ENCODE results near the gene MAPK1. TPM values are rescaled to one million over a fixed set of nuclear protein-coding genes. Genes with fewer than 3 reads are reported as not detected.
"Not testable (repeated sequence)": the region's sequence is repeated elsewhere in the genome, so short reads cannot be mapped to it uniquely, and the experiment has no call there.

MAPK1 gene
- polyA plus RNA-seq, 1 experiment, result 154 TPM

DNA sequence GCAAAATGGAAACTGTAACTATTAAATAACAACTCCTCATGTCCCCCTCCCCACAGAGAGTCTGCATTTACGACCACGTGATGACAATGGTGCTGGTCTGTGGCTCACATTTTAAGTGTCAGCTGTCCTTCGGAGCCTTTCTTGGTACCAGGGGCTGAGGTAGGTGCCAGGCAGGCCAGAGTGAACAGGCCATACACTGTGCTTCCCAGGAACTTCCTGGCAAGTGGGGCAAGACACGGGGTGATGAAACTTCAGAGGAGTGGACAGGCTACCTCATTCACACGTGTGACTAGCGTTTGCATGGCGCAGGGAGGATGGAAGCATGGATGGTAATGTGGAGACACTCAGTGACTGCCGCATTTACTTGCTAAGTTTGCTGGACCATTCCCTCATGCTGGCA, 121.5 kb downstream of the MAPK1 start:
- no peak for DNase-seq (ENCODE audit: low read depth, low spot score)
- POLR2A ChIA-PET, result no interaction called here
- TF ChIP-seq, protein P1, sequence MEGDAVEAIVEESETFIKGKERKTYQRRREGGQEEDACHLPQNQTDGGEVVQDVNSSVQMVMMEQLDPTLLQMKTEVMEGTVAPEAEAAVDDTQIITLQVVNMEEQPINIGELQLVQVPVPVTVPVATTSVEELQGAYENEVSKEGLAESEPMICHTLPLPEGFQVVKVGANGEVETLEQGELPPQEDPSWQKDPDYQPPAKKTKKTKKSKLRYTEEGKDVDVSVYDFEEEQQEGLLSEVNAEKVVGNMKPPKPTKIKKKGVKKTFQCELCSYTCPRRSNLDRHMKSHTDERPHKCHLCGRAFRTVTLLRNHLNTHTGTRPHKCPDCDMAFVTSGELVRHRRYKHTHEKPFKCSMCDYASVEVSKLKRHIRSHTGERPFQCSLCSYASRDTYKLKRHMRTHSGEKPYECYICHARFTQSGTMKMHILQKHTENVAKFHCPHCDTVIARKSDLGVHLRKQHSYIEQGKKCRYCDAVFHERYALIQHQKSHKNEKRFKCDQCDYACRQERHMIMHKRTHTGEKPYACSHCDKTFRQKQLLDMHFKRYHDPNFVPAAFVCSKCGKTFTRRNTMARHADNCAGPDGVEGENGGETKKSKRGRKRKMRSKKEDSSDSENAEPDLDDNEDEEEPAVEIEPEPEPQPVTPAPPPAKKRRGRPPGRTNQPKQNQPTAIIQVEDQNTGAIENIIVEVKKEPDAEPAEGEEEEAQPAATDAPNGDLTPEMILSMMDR (IDR thresholded peaks at IDR 0.05; ENCODE audit: low read depth, low read length), result no peak
- Histone ChIP-seq H3K4me3 (ENCODE audit: low read depth, low read length) (no peak overlapping the region), H3K27ac (ENCODE audit: low read depth, low read length) (no peak overlapping the region), H3K27me3 (ENCODE audit: control insufficient read depth, insufficient read depth, low read length) (no peaks in the 10 kb centered on the region), H3K9me3 (ENCODE audit: control insufficient read depth, insufficient read depth, low read length) (no peaks in the 10 kb centered on the region)
- CTCF ChIA-PET, result no interaction called here

DNA sequence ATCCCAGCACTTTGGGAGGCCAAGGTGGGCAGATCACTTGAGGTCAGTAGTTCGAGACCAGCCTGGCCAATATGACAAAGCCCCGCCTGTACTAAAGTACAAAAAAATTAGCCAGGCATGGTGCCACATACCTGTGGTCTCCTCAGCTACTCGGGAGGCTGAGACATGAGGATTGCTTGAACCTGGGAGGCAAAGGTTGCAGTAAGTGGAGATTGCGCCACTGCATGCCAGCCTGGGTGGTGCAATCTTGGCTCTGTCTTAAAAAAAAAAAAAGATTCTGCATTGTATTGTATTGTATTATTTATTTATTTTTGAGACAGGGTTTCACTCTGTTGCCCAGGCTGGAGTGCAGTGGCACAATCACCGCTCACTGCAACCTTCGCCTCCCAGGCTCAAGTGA, 122.5 kb downstream of the MAPK1 start:
- H3K9me3 ChIP-seq (ENCODE audit: control insufficient read depth, insufficient read depth, low read length); DNase-seq (ENCODE audit: low read depth, low spot score); H3K27me3 ChIP-seq (ENCODE audit: control insufficient read depth, insufficient read depth, low read length); H3K27ac ChIP-seq (ENCODE audit: low read depth, low read length); H3K4me3 ChIP-seq (ENCODE audit: low read depth, low read length); CTCF ChIA-PET: not testable (repeated sequence)
- POLR2A ChIA-PET, result interaction anchor here (0.7 to 1.5 kb wide), 2 partner anchors 13 to 16 kb away, joined by 5 to 6 read pairs; no protein-coding TSS in a partner anchor

DNA sequence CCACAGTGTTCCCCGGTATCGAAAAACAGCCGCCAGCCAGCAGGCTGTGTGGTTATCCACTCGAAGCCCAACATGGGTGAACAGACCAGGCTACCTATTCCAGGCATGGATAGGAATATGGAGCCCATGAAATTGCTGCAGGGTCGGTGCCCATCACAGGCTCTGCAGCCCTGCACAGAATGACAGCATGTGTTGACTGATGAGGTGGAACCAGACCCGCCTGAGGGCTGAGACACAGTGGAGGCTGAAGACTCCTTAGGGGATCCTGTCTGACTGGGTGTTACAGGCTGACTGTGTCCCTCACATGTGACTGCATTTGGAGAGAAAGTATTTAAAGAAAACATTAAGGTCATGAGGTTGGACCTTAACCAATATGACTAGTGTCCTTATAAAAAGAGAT, 125.7 kb downstream of the MAPK1 start:
- Histone ChIP-seq H3K9me3 (ENCODE audit: control insufficient read depth, insufficient read depth, low read length) (no peaks in the 10 kb centered on the region), H3K27ac (ENCODE audit: low read depth, low read length) (no peak overlapping the region), H3K4me3 (ENCODE audit: low read depth, low read length) (no peak overlapping the region), H3K27me3 (ENCODE audit: control insufficient read depth, insufficient read depth, low read length) (peaks cover 5% of the 10 kb centered on the region)
- DNase-seq (ENCODE audit: low read depth, low spot score), result no peak
- ChIA-PET CTCF (no interaction called here), POLR2A (no interaction called here)
- TF ChIP-seq, protein P1 (IDR thresholded peaks at IDR 0.05; ENCODE audit: low read depth, low read length), result no peak

DNA sequence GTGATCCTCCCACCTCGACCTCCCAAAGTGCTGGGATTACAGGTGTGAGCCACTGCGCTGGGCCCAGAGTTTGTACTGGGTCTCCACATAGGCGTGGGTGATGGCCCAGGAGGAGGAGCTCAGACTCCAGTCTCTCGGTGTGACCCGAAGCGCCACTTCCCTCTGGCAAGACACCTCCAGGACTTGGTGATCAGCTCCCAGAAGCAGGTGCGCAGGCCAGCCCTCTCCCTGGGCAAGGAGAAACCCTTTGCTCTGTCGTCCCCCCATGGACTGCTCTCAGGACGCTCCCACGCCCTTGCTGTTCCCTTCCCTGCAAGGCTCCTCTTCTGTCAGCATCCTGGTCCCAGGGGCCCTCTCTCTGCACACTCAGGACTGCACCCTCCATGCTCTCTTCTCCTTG, 126.4 kb downstream of the MAPK1 start:
- no peaks in the 10 kb centered on the region; the same call in 1 of the 2 replicates for H3K9me3 ChIP-seq (ENCODE audit: control insufficient read depth, insufficient read depth, low read length)
- ChIA-PET CTCF (no interaction called here), POLR2A (no interaction called here)
- no peak for DNase-seq (ENCODE audit: low read depth, low spot score)
- no peak overlapping the region for H3K27ac ChIP-seq (ENCODE audit: low read depth, low read length)
- TF ChIP-seq, protein P1 (IDR thresholded peaks at IDR 0.05; ENCODE audit: low read depth, low read length), result no peak
- H3K4me3 ChIP-seq (ENCODE audit: low read depth, low read length), result no peak overlapping the region
- H3K27me3 ChIP-seq (ENCODE audit: control insufficient read depth, insufficient read depth, low read length), result peaks cover 5% of the 10 kb centered on the region

DNA sequence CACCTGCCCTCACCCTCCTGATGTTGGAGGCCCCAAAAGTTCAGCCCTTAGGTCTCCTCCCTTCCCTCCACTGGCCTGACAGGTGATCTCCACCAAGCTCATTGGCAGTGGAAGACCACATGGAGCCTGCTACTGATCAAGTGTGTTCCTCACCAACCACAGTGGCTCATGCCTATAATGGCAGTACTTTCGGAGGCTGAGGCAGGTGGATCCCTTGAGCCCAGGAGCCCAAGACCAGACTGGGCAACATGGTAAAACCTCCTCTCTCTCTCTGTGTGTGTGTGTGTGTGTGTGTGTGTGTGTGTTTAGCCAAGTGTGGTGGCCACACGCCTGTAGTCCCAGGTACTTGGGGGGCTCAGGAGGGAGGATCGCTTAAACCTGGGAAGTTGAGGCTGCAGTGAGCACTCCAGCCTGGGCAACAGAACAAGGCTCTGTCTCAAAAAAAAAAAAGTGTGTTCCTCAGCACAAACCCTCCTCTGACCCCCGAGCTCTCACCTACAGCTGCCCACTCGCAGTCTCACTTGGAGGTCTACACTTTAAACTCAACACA, 127.5 kb downstream of the MAPK1 start:
- Histone ChIP-seq H3K27ac (ENCODE audit: low read depth, low read length) (no peak overlapping the region), H3K4me3 (ENCODE audit: low read depth, low read length) (no peak overlapping the region), H3K9me3 (ENCODE audit: control insufficient read depth, insufficient read depth, low read length) (no peaks in the 10 kb centered on the region; the same call in 1 of the 2 replicates), H3K27me3 (ENCODE audit: control insufficient read depth, insufficient read depth, low read length) (peaks cover 5% of the 10 kb centered on the region)
- CTCF ChIA-PET, result no interaction called here
- DNase-seq (ENCODE audit: low read depth, low spot score), result no peak
- POLR2A ChIA-PET, result interaction anchor here (0.7 kb wide), 1 partner anchor 38 kb away, joined by 3 read pairs; no protein-coding TSS in a partner anchor
- TF ChIP-seq, protein P1 (IDR thresholded peaks at IDR 0.05; ENCODE audit: low read depth, low read length), result no peak

Data from AG04450 (cell line).